B cell (primary cell): ENCODE measurements around the gene SEMA3E.

Experiments
- EZH2 ChIP-seq: IDR thresholded peaks from 2 replicates; pipeline ENCODE4 v1.6.1; 2012; ENCODE audit warnings: borderline replicate concordance, low read depth, mild to moderate bottlenecking, moderate library complexity, low read length; ENCODE audit not compliant: insufficient read depth, poor library complexity, severe bottlenecking
- TF ChIP-seq, protein P1 (sequence below): fragments of 200-600 bp; IDR thresholded peaks from one replicate; pipeline ENCODE4 v1.8.0; 2022; ENCODE audit warnings: antibody characterized with exemption, mild to moderate bottlenecking

GRCh38 chr7:83466956-83467355 lies 182.0 kb downstream of the SEMA3E start:
- TF ChIP-seq, protein P1, sequence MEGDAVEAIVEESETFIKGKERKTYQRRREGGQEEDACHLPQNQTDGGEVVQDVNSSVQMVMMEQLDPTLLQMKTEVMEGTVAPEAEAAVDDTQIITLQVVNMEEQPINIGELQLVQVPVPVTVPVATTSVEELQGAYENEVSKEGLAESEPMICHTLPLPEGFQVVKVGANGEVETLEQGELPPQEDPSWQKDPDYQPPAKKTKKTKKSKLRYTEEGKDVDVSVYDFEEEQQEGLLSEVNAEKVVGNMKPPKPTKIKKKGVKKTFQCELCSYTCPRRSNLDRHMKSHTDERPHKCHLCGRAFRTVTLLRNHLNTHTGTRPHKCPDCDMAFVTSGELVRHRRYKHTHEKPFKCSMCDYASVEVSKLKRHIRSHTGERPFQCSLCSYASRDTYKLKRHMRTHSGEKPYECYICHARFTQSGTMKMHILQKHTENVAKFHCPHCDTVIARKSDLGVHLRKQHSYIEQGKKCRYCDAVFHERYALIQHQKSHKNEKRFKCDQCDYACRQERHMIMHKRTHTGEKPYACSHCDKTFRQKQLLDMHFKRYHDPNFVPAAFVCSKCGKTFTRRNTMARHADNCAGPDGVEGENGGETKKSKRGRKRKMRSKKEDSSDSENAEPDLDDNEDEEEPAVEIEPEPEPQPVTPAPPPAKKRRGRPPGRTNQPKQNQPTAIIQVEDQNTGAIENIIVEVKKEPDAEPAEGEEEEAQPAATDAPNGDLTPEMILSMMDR = no peak
- no peak for TF ChIP-seq EZH2
